ENCODE results near the gene TIAM2.

Gene TIAM2

GRCh38 chr6:155026022-155026705 is 31.0 kb downstream of the TIAM2 start:
- no peak for DNase-seq

DNA sequence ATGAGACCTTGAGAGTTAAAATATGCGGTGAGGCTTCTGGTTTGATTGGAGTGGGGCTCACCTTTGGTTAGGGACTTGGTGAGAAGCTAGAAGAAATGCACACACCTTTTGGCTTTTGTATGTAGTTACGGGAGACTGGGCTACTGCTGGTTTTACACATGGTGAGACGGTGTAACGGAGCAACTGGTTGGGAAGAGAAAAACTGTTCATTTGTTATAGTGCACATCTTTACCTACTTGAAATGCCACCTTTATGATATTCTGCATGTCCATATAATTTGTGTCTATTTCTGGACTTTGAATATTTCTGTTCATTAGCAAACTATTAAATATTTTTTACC is 31.6 kb downstream of the TIAM2 start:
- no peak for DNase-seq

DNA sequence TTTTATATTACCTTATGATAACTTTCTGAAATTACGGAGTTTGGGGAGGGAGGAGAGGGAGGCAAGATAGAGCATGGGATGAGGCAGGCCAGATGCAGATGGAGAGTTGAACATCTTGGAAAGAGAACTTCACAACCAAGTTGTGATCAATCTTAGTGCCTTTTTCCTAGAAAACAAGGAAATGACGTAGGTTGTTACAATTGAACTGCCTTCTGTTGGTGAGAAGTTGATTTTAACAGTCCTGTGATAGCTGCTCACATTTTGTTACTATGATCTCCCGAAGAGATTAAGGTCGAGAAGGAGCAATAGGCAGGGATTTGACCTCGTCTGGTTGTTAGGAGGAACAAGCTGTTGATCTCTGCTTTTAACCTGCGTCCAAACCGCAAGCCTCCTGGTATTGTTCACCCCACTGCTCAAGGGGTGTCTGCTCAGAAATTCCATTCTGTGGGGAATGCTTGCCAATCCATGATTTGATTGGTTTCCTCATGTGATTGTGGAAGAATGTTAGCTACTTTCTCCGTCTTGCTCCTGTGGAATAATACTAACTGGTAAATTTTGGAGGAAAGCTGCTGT is 35.1 kb downstream of the TIAM2 start:
- no peak for DNase-seq

DNA sequence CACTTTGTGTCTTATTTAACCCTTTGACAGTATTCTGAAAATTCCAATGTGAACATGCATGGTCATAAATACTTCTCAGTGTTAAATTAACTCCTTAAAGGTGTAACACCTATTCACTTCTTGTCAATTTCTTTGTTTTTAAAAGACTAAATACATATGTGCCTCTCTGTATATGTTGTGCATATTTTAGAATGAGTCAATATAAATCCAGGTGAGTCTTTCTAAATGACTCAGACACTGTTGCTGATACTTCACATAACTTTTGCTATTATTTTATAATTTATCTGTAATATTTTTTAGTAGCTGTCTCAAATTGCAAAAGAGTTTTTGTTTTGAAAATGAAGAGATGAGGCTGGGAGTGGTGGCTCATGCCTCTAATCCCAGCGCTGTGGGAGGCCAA is 36.0 kb downstream of the TIAM2 start:
- DNase-seq: no peak

DNA sequence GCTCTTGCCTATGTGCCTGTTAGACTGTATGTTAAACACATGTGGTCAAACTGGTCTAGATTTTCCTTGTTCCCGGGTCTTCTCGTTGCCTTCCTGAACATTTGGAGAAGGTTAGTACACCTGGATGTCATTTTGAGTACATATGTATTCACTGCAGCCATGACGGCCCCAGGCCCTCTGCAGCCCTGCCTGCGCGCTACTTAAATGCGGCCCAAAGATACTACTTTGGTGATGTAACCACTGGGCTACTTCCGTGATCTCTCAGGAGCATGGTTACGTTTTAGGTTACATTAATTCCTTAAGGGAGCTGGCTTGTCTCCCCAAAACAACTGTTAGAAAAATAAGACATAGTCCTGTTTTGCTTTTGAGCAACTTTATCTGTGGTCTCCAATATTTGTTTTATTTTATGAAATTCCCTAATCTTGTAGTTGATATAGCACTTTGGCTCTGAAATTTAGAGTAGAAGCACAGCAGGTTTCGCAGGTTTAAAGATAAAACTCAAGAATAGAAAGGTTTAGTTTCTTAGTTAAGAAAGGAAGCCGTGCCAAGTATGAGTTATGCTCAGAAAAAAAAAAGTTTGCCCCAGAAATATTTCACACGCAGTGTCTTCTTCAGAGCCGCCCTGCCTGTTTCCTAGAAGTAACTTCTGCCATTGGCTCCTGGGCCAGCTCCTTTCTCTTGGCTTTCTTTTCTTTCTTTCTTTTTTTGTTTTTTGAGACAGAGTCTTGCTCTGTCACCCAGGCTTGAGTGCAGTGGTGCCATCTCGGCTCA is 38.1 kb downstream of the TIAM2 start:
- no peak for DNase-seq

DNA sequence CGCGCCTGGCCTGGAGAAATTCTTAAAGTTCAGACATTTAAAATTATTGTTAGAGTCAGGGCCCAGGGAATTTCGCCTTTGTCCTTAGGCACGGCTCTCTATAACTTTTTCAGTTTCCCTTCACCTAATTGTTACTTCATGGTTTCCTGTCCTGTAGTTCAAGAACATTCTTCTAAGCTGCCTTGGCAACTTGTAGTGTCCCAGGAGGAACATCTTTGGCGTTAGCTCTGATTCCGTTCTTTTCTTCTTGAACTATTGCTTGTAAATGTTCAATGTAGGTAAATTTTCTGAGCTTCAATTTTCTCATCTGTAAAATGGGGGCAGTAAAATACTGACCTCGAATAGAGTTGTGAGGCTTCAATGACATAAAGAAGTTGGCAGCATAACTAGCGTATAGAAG is 41.8 kb downstream of the TIAM2 start:
- no peak for DNase-seq

GRCh38 chr6:155038104-155038503 is 43.0 kb downstream of the TIAM2 start:
- DNase-seq: no peak

GRCh38 chr6:155038527-155038926 is 43.4 kb downstream of the TIAM2 start:
- DNase-seq: no peak

DNA sequence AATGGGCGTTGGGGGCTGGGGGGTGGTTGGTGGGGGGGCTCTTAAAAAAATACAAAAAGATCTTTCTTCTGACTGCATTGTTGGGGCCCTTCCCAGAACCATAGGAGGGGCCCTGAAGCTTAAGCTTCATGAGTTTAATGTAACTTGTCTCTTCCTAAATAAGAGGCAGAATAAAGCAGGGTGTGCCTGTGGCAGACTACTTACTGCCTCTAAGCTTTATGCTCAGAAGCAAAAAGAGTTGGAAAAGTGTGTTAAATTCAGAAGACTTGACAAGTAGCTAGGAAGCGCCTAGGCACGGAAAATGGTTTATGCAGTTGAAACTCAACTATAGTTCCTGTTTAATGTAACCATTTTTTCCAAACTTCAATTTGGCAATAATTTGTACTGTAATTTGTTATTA is 44.5 kb downstream of the TIAM2 start:
- peak in 1 of 2 experiments; percentile 34 for DNase-seq

GRCh38 chr6:155040154-155040553 is 45.0 kb downstream of the TIAM2 start:
- DNase-seq: peak; percentile 96 to 97

- no peak for DNase-seq
Measured at GRCh38 chr6:155040901-155041650, 46.0 kb downstream of the TIAM2 start.

GRCh38 chr6:155041741-155042279 is 46.7 kb downstream of the TIAM2 start:
- DNase-seq: no peak

GRCh38 chr6:155042983-155043382 is 47.9 kb downstream of the TIAM2 start:
- DNase-seq: no peak

GRCh38 chr6:155045561-155046404 is 50.7 kb downstream of the TIAM2 start:
- DNase-seq: no peak

DNA sequence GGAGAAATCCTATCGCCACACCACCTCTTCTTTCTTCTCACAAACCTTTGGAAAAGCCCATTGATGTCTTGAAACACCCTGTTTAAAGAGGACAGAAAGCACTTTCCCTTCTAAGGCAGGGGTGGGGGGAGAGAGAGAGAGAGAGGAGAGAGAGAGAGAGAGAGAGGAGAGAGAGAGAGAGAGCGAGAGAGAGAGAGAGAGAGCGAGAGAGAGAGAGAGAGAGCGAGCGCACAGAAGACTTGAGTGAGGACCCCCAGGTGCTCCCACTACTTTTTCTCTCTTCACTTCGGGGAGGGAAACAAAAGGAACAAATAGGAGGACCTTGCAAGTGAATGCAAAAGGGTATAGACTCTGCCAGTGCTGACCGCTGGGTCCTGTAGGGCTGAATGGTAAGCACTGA is 52.4 kb downstream of the TIAM2 start:
- no peak for DNase-seq

DNA sequence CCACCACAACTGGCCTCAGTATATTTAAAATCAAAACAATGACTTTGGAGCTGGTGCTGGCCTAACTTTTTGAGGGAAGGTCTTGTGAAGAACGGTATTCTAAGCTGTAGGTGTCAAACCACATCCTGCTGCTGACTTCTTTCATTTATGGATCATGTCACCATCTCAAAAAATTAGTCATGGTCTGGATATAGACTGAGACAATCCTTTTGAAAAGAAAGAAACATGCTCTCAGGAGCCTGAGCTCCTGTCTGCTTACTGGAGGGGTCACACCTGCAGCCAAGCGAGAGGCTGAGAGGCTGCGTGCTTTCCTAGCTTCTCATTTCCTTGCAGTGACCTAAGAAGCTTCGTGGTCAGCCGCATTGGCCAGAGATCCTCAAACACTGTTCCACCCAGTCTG is 55.2 kb downstream of the TIAM2 start:
- no peak for DNase-seq

- DNase-seq: no peak
Measured at GRCh38 chr6:155054491-155055250, 59.6 kb downstream of the TIAM2 start.

DNA sequence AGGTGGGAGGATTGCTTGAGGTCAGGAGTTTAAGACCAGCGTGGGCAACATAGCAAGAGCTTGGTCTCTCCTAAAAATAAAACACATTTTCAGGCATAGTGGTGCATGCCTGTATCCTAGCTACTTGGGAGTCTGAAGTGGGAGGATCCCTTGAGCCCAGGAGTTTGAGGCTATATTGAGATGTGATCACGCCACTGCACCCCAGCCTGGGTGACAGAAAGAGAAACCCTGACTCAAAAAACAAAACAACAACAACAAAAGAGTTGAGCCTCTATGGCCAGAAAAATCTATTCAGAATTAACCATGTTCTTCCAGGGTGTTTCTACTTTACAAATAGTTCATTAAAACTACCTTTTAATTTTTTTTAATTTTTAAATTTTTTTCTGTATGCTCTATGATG is 60.6 kb downstream of the TIAM2 start:
- no peak for DNase-seq

DNA sequence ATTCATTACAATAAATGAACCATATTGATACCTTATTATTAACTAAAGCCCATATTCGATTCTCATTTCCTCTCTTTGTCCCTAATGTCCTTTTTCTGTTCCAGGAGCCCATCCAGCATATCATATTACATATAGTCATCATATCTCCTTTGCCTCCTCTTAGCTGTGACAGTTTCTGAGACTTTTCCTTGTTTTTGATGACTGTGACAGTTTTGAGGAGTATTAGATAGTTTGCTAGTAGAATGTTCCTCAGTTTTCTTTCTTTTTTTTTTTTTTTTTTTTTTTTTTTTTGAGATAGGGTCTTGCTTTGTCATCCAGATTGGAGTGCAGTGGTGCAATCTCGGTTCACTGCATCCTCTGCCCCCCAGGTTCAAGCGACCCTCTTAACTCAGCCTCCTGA is 61.6 kb downstream of the TIAM2 start:
- no peak for DNase-seq

- DNase-seq: no peak
Measured at GRCh38 chr6:155061381-155061780, 66.3 kb downstream of the TIAM2 start.

DNA sequence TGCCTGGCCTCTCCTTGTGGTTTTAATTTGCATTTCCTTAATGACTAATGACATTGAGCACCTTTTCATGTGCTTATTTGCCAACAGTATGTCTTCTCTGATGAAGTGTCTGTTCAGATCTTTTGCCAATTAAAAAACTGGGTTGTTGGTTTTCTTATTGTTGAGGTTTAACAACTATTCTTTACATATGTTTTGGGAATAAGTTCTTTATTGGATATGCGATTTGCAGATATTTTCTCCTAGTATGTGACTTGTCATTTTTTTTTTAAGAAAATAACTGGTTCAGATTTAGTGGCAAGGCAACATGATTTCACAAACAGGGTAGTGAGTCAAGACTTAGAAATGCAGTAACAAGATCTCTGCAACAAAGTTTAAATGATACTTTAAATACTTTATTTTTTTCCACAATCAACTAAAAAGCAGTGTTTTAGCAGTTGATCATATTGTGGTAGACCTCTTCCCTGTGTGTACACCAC is 67.8 kb downstream of the TIAM2 start:
- DNase-seq: no peak
